ENCODE measurements around the gene C2orf68. TPM values are rescaled to one million over a fixed set of nuclear protein-coding genes. Genes with fewer than 3 reads are reported as not detected.
"Not testable (repeated sequence)": the region's sequence is repeated elsewhere in the genome, so short reads cannot be mapped to it uniquely, and the experiment has no call there.

C2orf68 gene, protein sequence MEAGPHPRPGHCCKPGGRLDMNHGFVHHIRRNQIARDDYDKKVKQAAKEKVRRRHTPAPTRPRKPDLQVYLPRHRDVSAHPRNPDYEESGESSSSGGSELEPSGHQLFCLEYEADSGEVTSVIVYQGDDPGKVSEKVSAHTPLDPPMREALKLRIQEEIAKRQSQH
- total RNA-seq (10 to 100 TPM; 11.7 to 40.4 (median 26.0) TPM), polyA plus RNA-seq (10 to 100 TPM; 24.2 to 48.9 (median 29.0) TPM)
- long read RNA-seq, donor 1, transcript C2orf68-201 (4 exons, 2,837 nt), result major isoform, 13 of 16 reads
- long read RNA-seq, donor 1, partial matches to known transcripts, result 0 of 16 reads
- long read RNA-seq, donor 1, other reads (novel, unspliced or antisense), result 0 of 16 reads
- long read RNA-seq, donor 2, transcript C2orf68-201 (4 exons, 2,837 nt), result major isoform, 7 of 10 reads
- long read RNA-seq, donor 2, partial matches to known transcripts, result 0 of 10 reads
- long read RNA-seq, donor 2, other reads (novel, unspliced or antisense), result 0 of 10 reads
- long read RNA-seq, donor 3, transcript C2orf68-201 (4 exons, 2,837 nt), result major isoform, 9 of 11 reads
- long read RNA-seq, donor 3, partial matches to known transcripts, result 0 of 11 reads
- long read RNA-seq, donor 3, other reads (novel, unspliced or antisense), result 0 of 11 reads
- long read RNA-seq, donor 4, partial matches to known transcripts, result 0 of 20 reads
- long read RNA-seq, donor 4, other reads (novel, unspliced or antisense), result 19 of 20 reads
- long read RNA-seq, donor 5, partial matches to known transcripts, result 0 of 12 reads
- long read RNA-seq, donor 5, other reads (novel, unspliced or antisense), result 7 of 12 reads
- long read RNA-seq, donor 6, partial matches to known transcripts, result 0 of 16 reads
- long read RNA-seq, donor 6, other reads (novel, unspliced or antisense), result 11 of 16 reads
- long read RNA-seq, donor 7, transcript C2orf68-201 (4 exons, 2,837 nt), result major isoform, 5 of 10 reads
- long read RNA-seq, donor 7, transcript C2orf68-202 (2 exons, 1,722 nt), result major isoform, 5 of 10 reads
- long read RNA-seq, donor 7, partial matches to known transcripts, result 0 of 10 reads
- long read RNA-seq, donor 7, other reads (novel, unspliced or antisense), result 0 of 10 reads
- long read RNA-seq, donor 8, transcript C2orf68-201 (4 exons, 2,837 nt), result major isoform, 18 of 24 reads
- long read RNA-seq, donor 8, partial matches to known transcripts, result 0 of 24 reads
- long read RNA-seq, donor 8, other reads (novel, unspliced or antisense), result 0 of 24 reads
- long read RNA-seq, donor 9, partial matches to known transcripts, result 0 of 8 reads
- long read RNA-seq, donor 9, other reads (novel, unspliced or antisense), result 0 of 8 reads
- long read RNA-seq, donor 10, transcript C2orf68-201 (4 exons, 2,837 nt), result major isoform, 6 of 26 reads
- long read RNA-seq, donor 10, partial matches to known transcripts, result 18 of 26 reads
- long read RNA-seq, donor 10, other reads (novel, unspliced or antisense), result 0 of 26 reads

DNA sequence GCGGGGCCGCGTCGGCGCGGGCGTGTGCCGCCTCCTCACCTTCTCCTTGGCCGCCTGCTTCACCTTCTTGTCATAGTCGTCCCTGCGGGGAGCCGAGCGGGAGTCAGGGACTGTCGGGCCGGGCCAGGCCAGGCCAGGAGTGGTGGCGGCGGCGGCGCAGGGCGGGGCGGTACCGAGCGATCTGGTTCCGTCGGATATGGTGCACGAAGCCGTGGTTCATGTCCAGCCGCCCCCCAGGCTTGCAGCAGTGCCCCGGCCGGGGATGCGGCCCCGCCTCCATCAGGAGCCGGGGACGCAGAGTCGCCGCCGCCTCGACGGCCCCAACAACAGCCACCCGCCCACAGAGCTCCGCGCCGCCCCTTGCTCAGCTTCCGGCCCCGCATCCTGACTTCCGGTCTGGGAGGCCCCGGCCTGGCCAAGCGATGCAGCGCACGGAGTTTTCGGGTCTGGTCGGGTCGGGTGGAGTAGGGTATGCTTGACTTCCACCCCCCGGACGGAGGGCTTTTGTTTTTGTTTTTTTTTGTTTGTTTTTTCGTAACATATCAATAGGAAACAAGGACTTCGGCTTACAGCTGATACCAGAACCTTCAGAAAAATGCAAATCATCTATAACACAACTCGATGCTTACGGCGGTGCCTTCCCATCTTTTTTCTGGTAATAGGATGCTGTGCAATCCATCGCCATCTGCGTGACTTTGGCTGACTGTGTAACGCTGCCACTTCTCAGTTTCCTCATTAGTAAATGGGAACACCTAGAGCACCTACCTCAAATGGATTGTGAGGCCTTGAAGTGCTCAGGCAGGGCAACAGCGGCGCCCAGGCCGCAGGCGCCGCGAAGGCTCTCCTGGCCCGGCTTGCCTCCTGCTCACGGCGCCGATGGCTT is at the start of gene C2orf68:
TSS of gene C2orf68 (minus strand) at position 362 of the 883 bp plus-strand sequence. CDS start at position 280, 82 bp downstream.
- Histone ChIP-seq H3K4me1 (replicated peaks in 1 of 2) (peaks cover 7 to 9% of the 10 kb centered on the region in 2 donors), H3K9me3 (replicated peaks in 1 of 3) (no peaks in the 10 kb centered on the region), H3K27me3 (no peaks in the 10 kb centered on the region), H3K4me3 (peak within 1 kb of the TSS in 3 of 4 donors; percentile 54 to 85 (median 62)), H3K27ac (peak within 1 kb of the TSS; percentile 53 to 91 (median 76)), H3K36me3 (replicated peaks in 1 of 2) (peaks cover 0 to 20% of the 10 kb centered on the region in 2 donors)
- intact Hi-C loops (cut with DNase I), result no loop called here
- peak in 1 of 2 donors; percentile 54 for TF ChIP-seq POLR2A (IDR thresholded peaks at IDR 0.05)
- TF ChIP-seq, protein P1, sequence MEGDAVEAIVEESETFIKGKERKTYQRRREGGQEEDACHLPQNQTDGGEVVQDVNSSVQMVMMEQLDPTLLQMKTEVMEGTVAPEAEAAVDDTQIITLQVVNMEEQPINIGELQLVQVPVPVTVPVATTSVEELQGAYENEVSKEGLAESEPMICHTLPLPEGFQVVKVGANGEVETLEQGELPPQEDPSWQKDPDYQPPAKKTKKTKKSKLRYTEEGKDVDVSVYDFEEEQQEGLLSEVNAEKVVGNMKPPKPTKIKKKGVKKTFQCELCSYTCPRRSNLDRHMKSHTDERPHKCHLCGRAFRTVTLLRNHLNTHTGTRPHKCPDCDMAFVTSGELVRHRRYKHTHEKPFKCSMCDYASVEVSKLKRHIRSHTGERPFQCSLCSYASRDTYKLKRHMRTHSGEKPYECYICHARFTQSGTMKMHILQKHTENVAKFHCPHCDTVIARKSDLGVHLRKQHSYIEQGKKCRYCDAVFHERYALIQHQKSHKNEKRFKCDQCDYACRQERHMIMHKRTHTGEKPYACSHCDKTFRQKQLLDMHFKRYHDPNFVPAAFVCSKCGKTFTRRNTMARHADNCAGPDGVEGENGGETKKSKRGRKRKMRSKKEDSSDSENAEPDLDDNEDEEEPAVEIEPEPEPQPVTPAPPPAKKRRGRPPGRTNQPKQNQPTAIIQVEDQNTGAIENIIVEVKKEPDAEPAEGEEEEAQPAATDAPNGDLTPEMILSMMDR (IDR thresholded peaks at IDR 0.05), result peak in 1 of 6 experiments; percentile 6
- 8 to 27% (median 17%) methylated on average over 30 to 73 of the region's 73 CpGs for WGBS, 4 donors
- DNase-seq, result peak; percentile 88 to 93 (median 90)

DNA sequence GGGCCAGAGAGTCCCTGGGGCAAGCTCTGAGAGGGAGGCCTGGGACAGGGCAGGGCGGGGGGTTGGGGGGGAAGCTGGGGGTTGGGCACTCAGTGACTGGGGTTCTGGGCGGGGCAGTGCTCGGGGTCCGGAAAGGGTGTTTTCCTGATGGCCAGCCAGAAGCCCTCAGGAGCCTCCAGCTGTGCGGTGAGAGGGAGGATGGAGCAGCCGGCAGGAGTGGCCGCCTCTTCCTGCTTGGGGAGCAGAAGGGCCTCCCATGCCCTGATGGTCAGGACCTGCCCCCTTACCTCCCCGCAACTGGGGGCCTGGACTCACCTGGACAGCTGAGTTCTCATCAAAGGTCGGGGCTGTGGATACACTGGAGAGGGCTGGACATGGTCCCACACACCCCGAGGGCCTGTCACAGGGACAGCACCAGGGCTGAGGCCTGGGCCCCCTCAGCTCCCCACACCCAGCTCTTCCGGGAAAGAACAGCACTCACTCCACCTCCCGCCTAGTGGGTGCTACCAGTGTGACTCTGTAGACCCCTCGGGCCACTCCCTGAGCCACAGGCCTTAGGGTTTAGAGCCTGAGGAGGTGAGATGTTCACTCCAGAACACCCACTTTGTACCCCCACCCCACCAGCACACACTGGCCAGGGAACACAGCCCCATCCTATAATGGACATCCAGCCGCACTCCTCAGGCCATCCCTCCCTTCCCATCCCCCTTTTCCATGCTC is 49.4 kb upstream of the C2orf68 start:
- H3K4me1 ChIP-seq (replicated peaks in 1 of 2), result no peaks in the 10 kb centered on the region
- no peaks in the 10 kb centered on the region for H3K9me3 ChIP-seq (replicated peaks in 1 of 3)
- no peak overlapping the region for H3K4me3 ChIP-seq
- H3K27ac ChIP-seq, result peak overlapping the region in 1 of 5 donors; percentile 36
- intact Hi-C loops (cut with DNase I), result no loop called here
- no peaks in the 10 kb centered on the region for H3K36me3 ChIP-seq (replicated peaks in 1 of 2)
- WGBS, 4 donors, result 70 to 84% (median 81%) methylated on average over 6 to 14 of the region's 14 CpGs
- no peak for DNase-seq
- no peak for TF ChIP-seq POLR2A (IDR thresholded peaks at IDR 0.05)
- TF ChIP-seq, protein P1 (IDR thresholded peaks at IDR 0.05), result no peak
- no peaks in the 10 kb centered on the region for H3K27me3 ChIP-seq

DNA sequence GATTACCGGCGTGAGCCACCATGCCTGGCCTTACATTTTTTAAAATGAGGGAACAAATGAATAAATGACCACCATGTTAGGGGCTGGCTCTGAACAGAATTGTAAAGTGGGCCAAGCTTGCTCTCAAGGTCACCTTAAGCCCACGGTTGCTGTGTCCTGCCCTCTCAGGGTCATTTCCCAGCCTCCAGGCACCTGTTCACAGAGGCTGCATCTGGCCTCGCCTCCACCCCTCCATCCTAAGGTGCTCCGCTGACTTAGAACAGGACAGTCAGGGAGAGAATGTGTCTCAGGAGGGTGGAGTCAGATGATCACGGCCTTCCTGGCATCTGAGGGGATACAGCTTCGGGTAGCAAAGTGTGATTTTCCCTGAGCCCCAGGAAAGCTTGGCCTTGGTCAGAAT is 48.9 kb upstream of the C2orf68 start:
- Histone ChIP-seq H3K4me1 (replicated peaks in 1 of 2) (no peaks in the 10 kb centered on the region), H3K27me3 (no peaks in the 10 kb centered on the region), H3K27ac (no peak overlapping the region), H3K4me3 (no peak overlapping the region), H3K36me3 (replicated peaks in 1 of 2) (no peaks in the 10 kb centered on the region), H3K9me3 (replicated peaks in 1 of 3) (no peaks in the 10 kb centered on the region)
- DNase-seq, result no peak
- intact Hi-C loops (cut with DNase I), result no loop called here
- WGBS, 4 donors, result 54 to 77% (median 71%) methylated on average over 5 to 7 of the region's 7 CpGs
- TF ChIP-seq, protein P1 (IDR thresholded peaks at IDR 0.05), result no peak
- TF ChIP-seq POLR2A (IDR thresholded peaks at IDR 0.05), result no peak

DNA sequence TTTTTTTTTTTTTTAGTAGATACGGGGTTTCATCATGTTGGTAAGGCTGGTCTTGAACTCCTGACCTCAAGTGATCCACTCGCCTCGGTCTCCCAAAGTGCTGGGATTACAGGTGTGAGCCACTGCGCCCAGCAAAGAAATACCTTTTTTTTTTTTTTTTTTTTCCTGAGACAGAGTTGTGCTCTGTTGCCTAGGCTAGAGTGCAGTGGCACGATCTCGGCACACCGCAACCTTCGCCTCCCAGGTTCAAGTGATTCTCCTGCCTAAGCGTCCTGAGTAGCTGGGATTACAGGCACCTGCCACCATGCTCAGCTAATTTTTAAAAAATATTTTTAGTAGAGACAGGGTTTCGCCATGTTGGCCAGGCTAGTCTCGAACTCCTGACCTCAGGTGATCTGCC is 48.4 kb upstream of the C2orf68 start:
- WGBS, 4 donors, result 87 to 98% (median 97%) methylated on average over 9 to 11 of the region's 11 CpGs
- intact Hi-C loops (cut with DNase I); DNase-seq; H3K27me3 ChIP-seq; H3K9me3 ChIP-seq (replicated peaks in 1 of 3); H3K4me1 ChIP-seq (replicated peaks in 1 of 2); H3K36me3 ChIP-seq (replicated peaks in 1 of 2); H3K27ac ChIP-seq; H3K4me3 ChIP-seq: not testable (repeated sequence)

Measured in adrenal gland (tissue), 19 donors.